GM12865 (cell line): ENCODE data around the gene CDKAL1.
A peak's percentile ranks its signal among the peaks of the same experiment; 100 is the strongest.

Experiments
- DNase-seq: peaks from one replicate; pipeline ENCODE4 v3.0.0; 2010; ENCODE audit warnings: low read depth
- H3K4me3 ChIP-seq: 2 replicates; pipeline ENCODE4 v1.5.1; 2011; ENCODE audit warnings: mild to moderate bottlenecking, low read depth, low read length, control low read depth
- TF ChIP-seq, protein P1 (sequence below): IDR thresholded peaks from 2 replicates; pipeline ENCODE4 v1.5.1; 2011; ENCODE audit warnings: low read length, control low read depth, low read depth, inconsistent platforms; ENCODE audit not compliant: insufficient read depth; ENCODE audit errors: missing control alignments

CDKAL1 gene

DNA sequence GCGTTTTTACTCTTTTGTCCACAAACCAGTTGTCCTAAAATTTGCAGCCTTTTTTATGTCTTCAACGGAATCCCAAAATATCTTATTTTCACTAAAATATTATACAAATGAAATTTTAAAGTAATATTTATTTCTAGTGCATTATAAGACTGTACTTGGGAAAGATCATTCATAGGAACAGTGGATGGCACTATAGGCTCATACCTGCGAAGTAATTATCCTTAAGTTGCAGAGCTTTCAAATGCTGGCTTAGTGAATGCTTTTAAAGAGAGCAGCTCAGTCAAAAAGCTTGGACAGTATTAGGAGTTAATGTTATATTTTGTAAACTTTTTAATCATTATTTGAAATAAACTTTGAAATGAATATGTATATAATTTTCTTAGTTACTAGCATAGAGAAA lies 254.9 kb downstream of the CDKAL1 start:
- H3K4me3 ChIP-seq = no peak overlapping the region
- DNase-seq = no peak
- TF ChIP-seq, protein P1, sequence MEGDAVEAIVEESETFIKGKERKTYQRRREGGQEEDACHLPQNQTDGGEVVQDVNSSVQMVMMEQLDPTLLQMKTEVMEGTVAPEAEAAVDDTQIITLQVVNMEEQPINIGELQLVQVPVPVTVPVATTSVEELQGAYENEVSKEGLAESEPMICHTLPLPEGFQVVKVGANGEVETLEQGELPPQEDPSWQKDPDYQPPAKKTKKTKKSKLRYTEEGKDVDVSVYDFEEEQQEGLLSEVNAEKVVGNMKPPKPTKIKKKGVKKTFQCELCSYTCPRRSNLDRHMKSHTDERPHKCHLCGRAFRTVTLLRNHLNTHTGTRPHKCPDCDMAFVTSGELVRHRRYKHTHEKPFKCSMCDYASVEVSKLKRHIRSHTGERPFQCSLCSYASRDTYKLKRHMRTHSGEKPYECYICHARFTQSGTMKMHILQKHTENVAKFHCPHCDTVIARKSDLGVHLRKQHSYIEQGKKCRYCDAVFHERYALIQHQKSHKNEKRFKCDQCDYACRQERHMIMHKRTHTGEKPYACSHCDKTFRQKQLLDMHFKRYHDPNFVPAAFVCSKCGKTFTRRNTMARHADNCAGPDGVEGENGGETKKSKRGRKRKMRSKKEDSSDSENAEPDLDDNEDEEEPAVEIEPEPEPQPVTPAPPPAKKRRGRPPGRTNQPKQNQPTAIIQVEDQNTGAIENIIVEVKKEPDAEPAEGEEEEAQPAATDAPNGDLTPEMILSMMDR = no peak

DNA sequence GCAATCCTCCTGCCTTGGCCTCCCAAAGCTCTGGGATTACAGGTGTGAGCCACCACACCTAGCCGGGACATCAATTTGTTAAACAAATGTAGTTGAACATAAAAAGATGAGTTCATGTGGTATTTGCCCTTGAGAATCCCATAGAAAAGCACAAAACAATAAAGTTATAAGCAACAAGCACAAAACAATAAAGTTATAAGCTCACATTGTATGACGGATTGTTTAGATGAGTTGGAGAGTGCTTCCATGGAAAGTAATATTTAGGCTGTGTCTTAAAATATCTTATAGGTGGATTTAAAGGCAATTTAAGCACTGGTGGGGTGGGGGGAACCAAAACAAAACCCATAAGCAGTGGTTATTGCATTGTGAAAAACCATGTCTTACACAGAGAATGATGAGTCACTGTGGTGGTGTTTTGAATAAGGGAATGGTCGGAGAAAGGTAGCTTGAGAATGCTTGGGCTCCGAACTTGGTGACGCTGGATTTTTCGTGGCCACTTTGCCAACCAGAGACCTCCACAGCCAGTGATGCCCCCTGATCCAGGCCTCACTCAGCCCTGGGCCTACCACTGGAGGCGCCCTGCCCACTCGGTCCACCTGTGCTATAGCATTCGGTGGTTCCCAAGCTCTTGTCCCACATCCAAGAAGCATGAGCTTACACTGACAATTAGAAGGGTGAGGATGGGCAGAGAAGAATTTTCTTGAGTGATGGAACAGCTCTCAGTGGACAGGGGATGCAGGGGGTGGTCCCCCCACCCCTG lies 256.0 kb downstream of the CDKAL1 start:
- TF ChIP-seq, protein P1 = no peak
- DNase-seq = no peak
- H3K4me3 ChIP-seq = no peak overlapping the region

DNA sequence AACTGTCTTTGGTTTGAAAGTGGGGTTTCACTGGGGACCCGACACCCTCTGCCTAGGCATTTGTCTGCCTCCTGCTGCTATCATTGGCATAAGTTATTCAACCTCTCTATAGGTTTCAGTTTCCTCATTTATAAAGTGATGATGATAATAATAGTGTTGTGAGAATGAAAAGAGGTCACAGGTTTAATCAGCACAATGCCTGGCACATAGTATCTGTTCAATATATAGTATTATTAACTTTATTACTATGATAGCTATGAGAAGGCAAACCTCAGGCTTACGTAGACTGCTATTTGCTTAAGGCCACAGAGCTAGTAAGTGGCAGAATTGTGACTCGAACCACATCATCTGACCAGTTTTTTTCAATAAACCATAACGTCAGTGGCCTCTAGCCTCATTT lies 256.8 kb downstream of the CDKAL1 start:
- DNase-seq = peak; percentile 9
- TF ChIP-seq, protein P1 = no peak
- no peak overlapping the region for H3K4me3 ChIP-seq

DNA sequence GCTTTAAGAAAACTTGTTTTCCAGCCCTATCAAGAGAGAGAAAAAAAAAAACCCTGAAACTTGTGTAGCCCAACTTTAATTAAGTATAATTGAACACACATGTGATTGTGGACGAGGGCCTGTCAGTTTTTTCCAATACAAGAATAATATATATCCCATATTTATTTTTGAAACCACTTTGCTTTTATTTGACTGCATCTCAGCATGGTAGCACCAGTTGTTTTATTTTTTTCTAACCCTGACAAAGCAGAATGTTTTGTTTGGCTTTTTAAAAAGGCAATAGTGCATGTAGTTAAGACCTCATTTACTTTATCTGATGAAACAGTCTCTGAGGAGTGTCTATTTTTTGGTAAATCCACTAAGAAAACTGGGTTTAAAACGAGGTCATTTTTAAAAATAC lies 257.7 kb downstream of the CDKAL1 start:
- TF ChIP-seq, protein P1 = no peak
- no peak overlapping the region for H3K4me3 ChIP-seq
- DNase-seq = no peak

DNA sequence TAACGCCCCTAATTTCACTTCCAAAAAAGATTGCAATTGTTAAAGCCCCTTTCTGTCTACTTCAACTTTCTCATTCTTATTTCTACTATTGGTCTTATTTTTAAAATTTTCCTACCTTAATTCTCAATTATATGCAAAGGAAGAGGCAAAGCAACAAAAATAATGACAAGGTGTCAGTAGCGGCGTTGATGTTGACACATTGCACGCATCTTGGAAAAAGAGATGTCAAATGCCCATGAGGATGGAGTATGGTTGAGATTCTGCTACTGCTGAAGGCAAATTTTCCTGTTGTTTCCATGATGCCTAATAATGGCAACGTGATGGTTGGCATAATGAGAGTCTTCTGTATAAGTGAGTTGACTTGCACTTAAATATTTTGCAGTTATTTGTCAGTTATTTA lies 258.9 kb downstream of the CDKAL1 start:
- no peak overlapping the region for H3K4me3 ChIP-seq
- TF ChIP-seq, protein P1 = no peak
- DNase-seq = no peak

DNA sequence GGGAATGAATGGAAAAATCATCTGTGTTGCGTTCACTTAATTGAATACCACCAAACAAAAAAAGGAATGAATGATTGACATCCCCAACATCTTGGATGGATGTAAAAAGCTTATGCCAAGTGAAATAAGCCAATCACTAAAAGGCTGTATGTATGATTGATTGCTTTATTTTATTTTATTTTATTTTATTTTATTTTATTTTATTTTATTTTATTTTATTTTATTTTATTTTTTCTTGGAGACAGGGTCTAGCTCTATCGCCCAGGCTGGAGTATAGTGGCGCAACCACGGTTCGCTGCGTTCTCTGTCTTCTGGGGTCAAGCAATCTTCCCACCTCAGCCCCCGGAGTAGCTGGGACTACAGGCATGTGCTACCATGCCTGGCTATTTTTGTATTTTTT lies 263.3 kb downstream of the CDKAL1 start:
- H3K4me3 ChIP-seq = no peak overlapping the region
- TF ChIP-seq, protein P1 = no peak
- no peak for DNase-seq

DNA sequence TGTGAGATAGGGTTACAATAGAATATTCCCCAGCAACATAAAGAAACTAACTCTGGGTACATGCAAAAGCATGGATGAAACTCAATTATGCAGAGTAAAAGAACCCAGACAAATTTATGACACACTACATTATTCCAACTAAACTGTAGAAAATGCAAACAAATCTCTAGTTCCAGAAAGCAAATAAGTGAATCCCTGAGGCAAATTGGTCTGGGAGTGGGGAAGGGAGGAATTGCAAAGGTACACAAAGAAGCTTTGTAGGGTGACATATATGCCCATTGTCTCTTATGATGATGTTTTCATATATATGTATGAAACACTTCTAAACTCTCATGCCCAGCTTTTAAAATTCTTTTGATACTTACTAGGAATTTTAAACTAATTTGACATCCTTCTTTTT lies 266.0 kb downstream of the CDKAL1 start:
- H3K4me3 ChIP-seq = no peak overlapping the region
- DNase-seq = no peak
- TF ChIP-seq, protein P1 = no peak
